ENCODE results near the gene NTN1. TPM values are rescaled to one million over a fixed set of nuclear protein-coding genes. Genes with fewer than 3 reads are reported as not detected.

The NTN1 gene
- total and polyA plus RNA-seq, 2 of the 4 experiments (the other 2 are of a cell fraction), result under 0.01 to 0.07 TPM

DNA sequence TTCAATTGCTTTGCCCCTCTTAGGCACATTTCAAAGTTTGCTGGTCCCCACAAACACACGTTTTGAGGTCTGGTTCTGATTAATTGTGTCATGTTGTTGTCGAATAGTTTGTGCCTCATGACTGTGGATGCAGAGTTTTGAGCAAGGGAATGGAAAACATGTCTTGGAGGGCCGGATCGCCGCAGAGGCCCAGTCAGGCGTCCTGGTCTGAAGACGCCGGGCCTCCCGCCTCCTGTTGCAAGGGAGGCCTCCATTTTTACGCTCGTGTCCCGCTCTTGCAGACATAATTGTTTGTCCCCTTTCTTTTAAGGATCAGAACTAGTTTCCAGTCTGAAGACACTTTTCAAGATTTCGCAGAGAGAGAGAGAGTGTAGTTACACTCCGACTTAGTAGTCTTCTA is 3.2 kb downstream of the NTN1 start:
- POLR2A ChIA-PET (ENCODE audit: unreplicated experiment), result no interaction called here
- in situ Hi-C loops (cut with MboI; ENCODE audit: low sequenced_read_pairs), result no loop called here
- dilution Hi-C loops (cut with HindIII; ENCODE audit: low sequenced_read_pairs, unreplicated experiment), result no loop called here

More for the DNA sequence above, 3.2 kb downstream of the NTN1 start:
- H2AK9ac ChIP-seq (replicated peaks; ENCODE audit: low read depth, low read length, poor library complexity), result no peak overlapping the region
- no peak overlapping the region for H2BK5ac ChIP-seq (ENCODE audit: low read depth, low read length, poor library complexity, severe bottlenecking)
- H2BK15ac ChIP-seq (ENCODE audit: low read depth, low read length), result no peak overlapping the region
- intact Hi-C loops (cut with micrococcal nuclease), result loop anchor here (10.0 kb wide), 1 partner anchor 270 kb away; no protein-coding TSS in a partner anchor
- no peak overlapping the region for H2AK5ac ChIP-seq (ENCODE audit: low read depth, low read length)
- H3K9ac ChIP-seq (ENCODE audit: low read depth, low read length), result no peak overlapping the region
- H4K91ac ChIP-seq (ENCODE audit: insufficient read depth, low read depth, low read length), result no peak overlapping the region
- H4K5ac ChIP-seq (ENCODE audit: low read depth, low read length), result no peak overlapping the region
- H3K4me2 ChIP-seq (ENCODE audit: low read depth, low read length), result no peak overlapping the region
- no peak overlapping the region for H3K23ac ChIP-seq (ENCODE audit: low read depth, low read length)
- H3K14ac ChIP-seq (replicated peaks; ENCODE audit: low read depth, low read length), result no peak overlapping the region
- H4K8ac ChIP-seq (ENCODE audit: low read depth in 2 of 2, low read length in 2 of 2), result no peak overlapping the region
- H3K27me3 ChIP-seq (ENCODE audit: control insufficient read depth, insufficient read depth, low read length), result peaks cover 42% of the 10 kb centered on the region
- no peak overlapping the region for H2BK120ac ChIP-seq (ENCODE audit: low read depth, low read length)
- no peak overlapping the region for H3K18ac ChIP-seq (ENCODE audit: low read depth, low read length)
- no peaks in the 10 kb centered on the region for H3K36me3 ChIP-seq (ENCODE audit: control insufficient read depth, insufficient read depth, low read length)
- H3K4ac ChIP-seq (ENCODE audit: low read depth, low read length), result no peak overlapping the region
- no peak overlapping the region for H3K27ac ChIP-seq (ENCODE audit: insufficient read depth, low read length)
- no peaks in the 10 kb centered on the region for H3K9me1 ChIP-seq (ENCODE audit: insufficient read depth, low read length)
- TF ChIP-seq, protein P1, sequence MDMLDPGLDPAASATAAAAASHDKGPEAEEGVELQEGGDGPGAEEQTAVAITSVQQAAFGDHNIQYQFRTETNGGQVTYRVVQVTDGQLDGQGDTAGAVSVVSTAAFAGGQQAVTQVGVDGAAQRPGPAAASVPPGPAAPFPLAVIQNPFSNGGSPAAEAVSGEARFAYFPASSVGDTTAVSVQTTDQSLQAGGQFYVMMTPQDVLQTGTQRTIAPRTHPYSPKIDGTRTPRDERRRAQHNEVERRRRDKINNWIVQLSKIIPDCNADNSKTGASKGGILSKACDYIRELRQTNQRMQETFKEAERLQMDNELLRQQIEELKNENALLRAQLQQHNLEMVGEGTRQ (IDR thresholded peaks at IDR 0.05; ENCODE audit: low read depth, low read length), result no peak
- TF ChIP-seq, protein P2, sequence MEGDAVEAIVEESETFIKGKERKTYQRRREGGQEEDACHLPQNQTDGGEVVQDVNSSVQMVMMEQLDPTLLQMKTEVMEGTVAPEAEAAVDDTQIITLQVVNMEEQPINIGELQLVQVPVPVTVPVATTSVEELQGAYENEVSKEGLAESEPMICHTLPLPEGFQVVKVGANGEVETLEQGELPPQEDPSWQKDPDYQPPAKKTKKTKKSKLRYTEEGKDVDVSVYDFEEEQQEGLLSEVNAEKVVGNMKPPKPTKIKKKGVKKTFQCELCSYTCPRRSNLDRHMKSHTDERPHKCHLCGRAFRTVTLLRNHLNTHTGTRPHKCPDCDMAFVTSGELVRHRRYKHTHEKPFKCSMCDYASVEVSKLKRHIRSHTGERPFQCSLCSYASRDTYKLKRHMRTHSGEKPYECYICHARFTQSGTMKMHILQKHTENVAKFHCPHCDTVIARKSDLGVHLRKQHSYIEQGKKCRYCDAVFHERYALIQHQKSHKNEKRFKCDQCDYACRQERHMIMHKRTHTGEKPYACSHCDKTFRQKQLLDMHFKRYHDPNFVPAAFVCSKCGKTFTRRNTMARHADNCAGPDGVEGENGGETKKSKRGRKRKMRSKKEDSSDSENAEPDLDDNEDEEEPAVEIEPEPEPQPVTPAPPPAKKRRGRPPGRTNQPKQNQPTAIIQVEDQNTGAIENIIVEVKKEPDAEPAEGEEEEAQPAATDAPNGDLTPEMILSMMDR (conservative IDR thresholded peaks at IDR 0.05; ENCODE audit: low read depth, low read length), result no peak
- TF ChIP-seq NFE2L2 (IDR thresholded peaks at IDR 0.05; ENCODE audit: low read depth, low read length) (no peak), RAD21 (IDR thresholded peaks at IDR 0.05; ENCODE audit: low read length) (no peak), FOS (IDR thresholded peaks at IDR 0.05; ENCODE audit: low read depth, low read length) (no peak), CHD1 (IDR thresholded peaks at IDR 0.05; ENCODE audit: low read depth, low read length) (no peak), SMC3 (IDR thresholded peaks at IDR 0.05; ENCODE audit: low read depth, low read length) (no peak), POLR2A (IDR thresholded peaks at IDR 0.05; ENCODE audit: low read depth, low read length) (no peak), RFX5 (IDR thresholded peaks at IDR 0.05; ENCODE audit: low read depth, low read length) (no peak), BHLHE40 (IDR thresholded peaks at IDR 0.05; ENCODE audit: low read depth, low read length) (no peak), RCOR1 (IDR thresholded peaks at IDR 0.05; ENCODE audit: insufficient replicate concordance, low read length) (no peak), MAFK (IDR thresholded peaks at IDR 0.05; ENCODE audit: low read depth, low read length) (no peak), MXI1 (IDR thresholded peaks at IDR 0.05; ENCODE audit: borderline replicate concordance, low read depth, low read length) (no peak), MAZ (IDR thresholded peaks at IDR 0.05; ENCODE audit: borderline replicate concordance, low read depth, low read length) (no peak), CEBPB (IDR thresholded peaks at IDR 0.05; ENCODE audit: low read depth, low read length) (no peak)
- TF ChIP-seq, protein P3, sequence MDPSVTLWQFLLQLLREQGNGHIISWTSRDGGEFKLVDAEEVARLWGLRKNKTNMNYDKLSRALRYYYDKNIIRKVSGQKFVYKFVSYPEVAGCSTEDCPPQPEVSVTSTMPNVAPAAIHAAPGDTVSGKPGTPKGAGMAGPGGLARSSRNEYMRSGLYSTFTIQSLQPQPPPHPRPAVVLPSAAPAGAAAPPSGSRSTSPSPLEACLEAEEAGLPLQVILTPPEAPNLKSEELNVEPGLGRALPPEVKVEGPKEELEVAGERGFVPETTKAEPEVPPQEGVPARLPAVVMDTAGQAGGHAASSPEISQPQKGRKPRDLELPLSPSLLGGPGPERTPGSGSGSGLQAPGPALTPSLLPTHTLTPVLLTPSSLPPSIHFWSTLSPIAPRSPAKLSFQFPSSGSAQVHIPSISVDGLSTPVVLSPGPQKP (IDR thresholded peaks at IDR 0.05; ENCODE audit: borderline replicate concordance, low read depth, low read length), result no peak
- H3K4me3 ChIP-seq (ENCODE audit: insufficient read depth, low read depth, low read length), result no peak overlapping the region
- ATAC-seq (ENCODE audit: low read depth) (no peak), DNase-seq (no peak)
- no peaks in the 10 kb centered on the region for H4K20me1 ChIP-seq (ENCODE audit: insufficient read depth, low read length)
- CTCF ChIA-PET, result no interaction called here
- H3K56ac ChIP-seq (ENCODE audit: extremely low read depth, insufficient read depth, low read length), result no peak overlapping the region
- H3K9me3 ChIP-seq (ENCODE audit: control insufficient read depth, insufficient read depth, low read length), result peaks cover 8% of the 10 kb centered on the region; the same call in 1 of the 2 replicates
- BruUV-seq (replicated peaks), result no TSS peak
- H3K4me1 ChIP-seq (ENCODE audit: control insufficient read depth, insufficient read depth, low read length), result no peaks in the 10 kb centered on the region
- WGBS, 2 experiments (ENCODE audit: extremely low coverage in 2 of 2, insufficient read length in 1 of 2), result 62% methylated on average over 3 of the region's 14 CpGs; no CpG with 5 or more reads in 1 of the 2 experiments
- no peak overlapping the region for H2BK20ac ChIP-seq (ENCODE audit: low read depth, low read length)
- no peak overlapping the region for H2AFZ ChIP-seq (replicated peaks; ENCODE audit: low read length, poor library complexity)
- H3K79me1 ChIP-seq (ENCODE audit: low read depth in 1 of 2, low read length in 2 of 2), result no peaks in the 10 kb centered on the region
